ENCODE results near the gene FTO.

GRCh38 chr16:53894686-53895085 is 190.7 kb downstream of the FTO start:
- TF ChIP-seq POLR2A (IDR thresholded peaks at IDR 0.05) (no peak), CTCF (IDR thresholded peaks at IDR 0.05) (no peak)
